Neuronal stem cell (in vitro differentiated cells): ENCODE measurements around the gene TINAGL1.

Experiments used
- DNase-seq: peaks from one replicate; pipeline ENCODE4 v3.0.0-alpha.2; 2013; ENCODE audit warnings: low spot score
- H2AFZ ChIP-seq: one replicate; pipeline ENCODE4 v1.6.1; 2013; ENCODE audit warnings: mild to moderate bottlenecking, low read length, inconsistent platforms
- H2AK5ac ChIP-seq: 2 replicates; pipeline ENCODE4 v1.6.1; 2013; ENCODE audit warnings: low read depth, mild to moderate bottlenecking, inconsistent platforms, low read length, moderate library complexity, mixed read lengths
- H2BK120ac ChIP-seq: 2 replicates; pipeline ENCODE4 v1.6.1; 2013; ENCODE audit warnings: low read depth, mild to moderate bottlenecking, inconsistent platforms, low read length, moderate library complexity, mixed read lengths
- H2BK12ac ChIP-seq: one replicate; pipeline ENCODE4 v1.6.1; 2013; ENCODE audit warnings: low read length, inconsistent platforms
- H2BK15ac ChIP-seq: 2 replicates; pipeline ENCODE4 v1.6.1; 2013; ENCODE audit warnings: mild to moderate bottlenecking, low read length, inconsistent platforms, mixed read lengths
- H2BK5ac ChIP-seq: one replicate; pipeline ENCODE4 v1.6.1; 2013; ENCODE audit warnings: inconsistent platforms, mild to moderate bottlenecking, low read length, moderate library complexity
- H3K14ac ChIP-seq: one replicate; pipeline ENCODE4 v1.6.1; 2013; ENCODE audit warnings: low read length, inconsistent platforms
- H3K18ac ChIP-seq: 2 replicates; pipeline ENCODE4 v1.6.1; 2013; ENCODE audit warnings: low read length, inconsistent platforms
- H3K23ac ChIP-seq: 2 replicates; pipeline ENCODE4 v1.6.1; 2013; ENCODE audit warnings: low read depth, mild to moderate bottlenecking, mixed read lengths, low read length, inconsistent platforms; ENCODE audit not compliant: poor library complexity
- H3K27ac ChIP-seq: replicated peaks from 3 replicates; pipeline ENCODE4 v1.5.1; 2013; ENCODE audit warnings: low read length, inconsistent platforms
- H3K27me3 ChIP-seq, 3 experiments: 2 replicates each; pipeline ENCODE4 v1.6.1; 2013; ENCODE audit warnings: low read length in 3 of 3, mild to moderate bottlenecking in 2 of 3, inconsistent platforms in 1 of 3, low read depth in 1 of 3, mixed read lengths in 1 of 3, moderate library complexity in 1 of 3; ENCODE audit not compliant: control insufficient read depth in 3 of 3, insufficient read depth in 3 of 3
- H3K36me3 ChIP-seq, 2 donors: replicated peaks in 1 of 2; 2 replicates each; pipeline ENCODE4 v1.6.1; 2013; ENCODE audit warnings: low read length in 2 of 2; ENCODE audit not compliant: control insufficient read depth in 2 of 2, insufficient read depth in 2 of 2
- H3K4ac ChIP-seq: 2 replicates; pipeline ENCODE4 v1.6.1; 2013; ENCODE audit warnings: inconsistent platforms, mild to moderate bottlenecking, low read length, moderate library complexity
- H3K4me1 ChIP-seq, 2 donors: 1 replicate in 1 of 2; 2 replicates in 1 of 2; pipeline ENCODE4 v1.6.1; 2013; ENCODE audit warnings: low read length in 2 of 2, low read depth in 1 of 2; ENCODE audit not compliant: control insufficient read depth in 2 of 2, insufficient read depth in 1 of 2
- H3K4me2 ChIP-seq: one replicate; pipeline ENCODE4 v1.6.1; 2013; ENCODE audit warnings: mild to moderate bottlenecking, low read length, inconsistent platforms; ENCODE audit not compliant: insufficient read depth, poor library complexity, severe bottlenecking
- H3K4me3 ChIP-seq, 2 donors: 2 replicates each; pipeline ENCODE4 v1.5.1; 2013; ENCODE audit warnings: low read length in 2 of 2, mild to moderate bottlenecking in 2 of 2, inconsistent platforms in 1 of 2, moderate library complexity in 1 of 2
- H3K79me1 ChIP-seq: one replicate; pipeline ENCODE4 v1.6.1; 2013; ENCODE audit warnings: low read depth, mild to moderate bottlenecking, inconsistent platforms, low read length, moderate library complexity
- H3K9ac ChIP-seq: one replicate; pipeline ENCODE4 v1.6.1; 2013; ENCODE audit warnings: mild to moderate bottlenecking, low read depth, low read length, inconsistent platforms; ENCODE audit not compliant: poor library complexity
- H3K9me3 ChIP-seq, 2 donors: replicated peaks in 1 of 2; 2 replicates each; pipeline versions ENCODE3 to v1.6.1; 2013; ENCODE audit warnings: low read length in 2 of 2, mild to moderate bottlenecking in 2 of 2, inconsistent platforms in 1 of 2, low read depth in 1 of 2, mixed read lengths in 1 of 2, moderate library complexity in 1 of 2; ENCODE audit not compliant: control insufficient read depth in 2 of 2, insufficient read depth in 1 of 2
- H4K8ac ChIP-seq: one replicate; pipeline ENCODE4 v1.6.1; 2013; ENCODE audit warnings: low read depth, mild to moderate bottlenecking, inconsistent platforms, low read length, moderate library complexity
- H4K91ac ChIP-seq: one replicate; pipeline ENCODE4 v1.6.1; 2013; ENCODE audit warnings: low read length, low read depth, mild to moderate bottlenecking, inconsistent platforms; ENCODE audit not compliant: poor library complexity
- WGBS, 2 donors: extraction: QIAGEN DNeasy Blood & Tissue Kit; methylation state at CpG; one replicate each; pipeline ENCODE4 v1.1.7; 2013; ENCODE audit warnings: missing lambda C conversion rate in 2 of 2, mixed read lengths in 1 of 2; ENCODE audit not compliant: insufficient read length in 2 of 2, insufficient replicate concordance in 1 of 2; ENCODE audit errors: extremely low coverage in 2 of 2; 5-methylcytosine and 5-hydroxymethylcytosine counted together

TINAGL1 gene

GRCh38 chr1:31570906-31571305, 5.4 kb upstream of the TINAGL1 start:
- Histone ChIP-seq H2BK5ac (no peak overlapping the region), H2AFZ (no peak overlapping the region), H3K4me1 (peaks cover 0 to 2% of the 10 kb centered on the region in 2 donors), H3K9me3 (no peaks in the 10 kb centered on the region), H3K4ac (no peak overlapping the region), H4K8ac (no peak overlapping the region), H3K27ac (no peak overlapping the region), H3K27me3 (peaks cover 0 to 40% (median 2%) of the 10 kb centered on the region in 3 experiments), H2AK5ac (no peak overlapping the region), H3K14ac (no peak overlapping the region), H3K4me3 (no peak overlapping the region), H3K79me1 (no peaks in the 10 kb centered on the region), H3K4me2 (no peak overlapping the region), H3K36me3 (no peaks in the 10 kb centered on the region), H2BK120ac (no peak overlapping the region), H4K91ac (no peak overlapping the region), H3K23ac (no peak overlapping the region), H2BK12ac (no peak overlapping the region), H3K9ac (no peak overlapping the region), H2BK15ac (no peak overlapping the region), H3K18ac (no peak overlapping the region)
- no peak for DNase-seq
- no CpG with 5 or more reads among the region's 1 CpG for WGBS, 2 donors

DNA sequence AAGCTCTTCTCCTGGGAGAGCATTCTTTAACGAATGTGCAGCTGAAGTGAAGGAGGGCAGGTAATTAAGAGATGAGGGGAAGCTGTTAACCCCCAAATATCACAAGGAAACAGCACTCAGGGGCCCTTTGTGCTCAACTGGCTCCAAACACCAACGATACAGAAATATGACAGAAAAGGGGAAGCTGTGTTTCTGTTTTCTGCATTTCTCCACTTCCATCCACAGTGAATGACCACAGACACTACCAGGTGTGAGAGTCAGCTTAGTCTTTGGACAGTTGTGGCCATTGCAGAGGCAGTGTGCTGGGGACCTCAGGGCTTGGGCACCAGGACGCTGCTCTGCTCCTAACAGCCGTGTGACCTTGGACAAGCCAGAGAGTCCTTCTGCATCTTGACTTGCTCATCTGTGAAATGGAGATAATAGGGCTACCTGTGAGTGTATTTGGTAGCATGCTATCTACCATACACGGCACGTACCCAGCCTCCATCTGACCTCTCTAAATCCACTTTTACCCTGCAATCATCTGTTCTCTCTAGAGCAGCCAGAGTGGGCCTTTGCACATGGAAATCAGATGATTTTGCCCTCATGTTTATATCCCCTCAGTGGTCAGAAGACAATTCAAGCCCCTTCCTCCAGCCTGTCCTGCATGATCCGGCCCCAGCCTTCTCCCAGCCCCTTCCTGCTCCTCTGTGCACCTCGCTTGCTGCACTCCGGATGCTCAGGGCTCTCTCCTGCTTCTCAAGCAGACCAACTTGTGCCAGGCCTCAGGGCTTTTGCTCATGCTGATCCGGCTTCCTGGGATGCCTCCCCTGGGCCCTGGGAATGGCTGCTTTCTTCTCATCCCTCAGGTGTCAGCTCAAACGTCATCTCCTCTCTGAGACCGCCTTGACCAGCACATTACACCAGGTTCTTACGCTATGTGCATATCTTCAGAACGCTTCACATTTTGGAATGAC, 4.7 kb upstream of the TINAGL1 start:
- H3K14ac ChIP-seq, result no peak overlapping the region
- H2BK12ac ChIP-seq, result no peak overlapping the region
- no peak overlapping the region for H3K9ac ChIP-seq
- no peaks in the 10 kb centered on the region for H3K36me3 ChIP-seq
- no peak overlapping the region for H3K4me3 ChIP-seq
- WGBS, 2 donors, result no CpG with 5 or more reads among the region's 14 CpGs
- H3K27ac ChIP-seq, result no peak overlapping the region
- H4K91ac ChIP-seq, result no peak overlapping the region
- no peaks in the 10 kb centered on the region for H3K79me1 ChIP-seq
- no peak overlapping the region for H2BK120ac ChIP-seq
- no peak overlapping the region for H3K23ac ChIP-seq
- H4K8ac ChIP-seq, result no peak overlapping the region
- no peak overlapping the region for H2AFZ ChIP-seq
- peaks cover 2 to 6% of the 10 kb centered on the region in 2 donors for H3K4me1 ChIP-seq
- H3K9me3 ChIP-seq, result no peaks in the 10 kb centered on the region
- H3K4me2 ChIP-seq, result no peak overlapping the region
- H3K27me3 ChIP-seq, result peaks cover 0 to 47% (median 8%) of the 10 kb centered on the region in 3 experiments
- H3K18ac ChIP-seq, result peak overlapping the region; percentile 7
- no peak for DNase-seq
- H2BK5ac ChIP-seq, result no peak overlapping the region
- H2BK15ac ChIP-seq, result no peak overlapping the region
- no peak overlapping the region for H3K4ac ChIP-seq
- peak overlapping the region; percentile 31 for H2AK5ac ChIP-seq

GRCh38 chr1:31572323-31573104, 3.8 kb upstream of the TINAGL1 start:
- Histone ChIP-seq H3K4me3 (no peak overlapping the region), H3K9me3 (no peaks in the 10 kb centered on the region), H3K23ac (no peak overlapping the region), H4K91ac (no peak overlapping the region), H2BK15ac (no peak overlapping the region), H4K8ac (no peak overlapping the region), H3K18ac (no peak overlapping the region), H3K4ac (no peak overlapping the region), H3K27ac (no peak overlapping the region), H3K4me1 (peaks cover 2 to 8% of the 10 kb centered on the region in 2 donors), H2BK120ac (no peak overlapping the region), H3K14ac (no peak overlapping the region), H3K4me2 (no peak overlapping the region), H2BK12ac (no peak overlapping the region), H2AK5ac (no peak overlapping the region), H3K79me1 (no peaks in the 10 kb centered on the region), H2AFZ (no peak overlapping the region), H3K9ac (peak overlapping the region; percentile 6), H3K27me3 (peaks cover 0 to 56% (median 17%) of the 10 kb centered on the region in 3 experiments), H2BK5ac (no peak overlapping the region), H3K36me3 (no peaks in the 10 kb centered on the region)
- DNase-seq, result no peak
- no CpG with 5 or more reads among the region's 7 CpGs for WGBS, 2 donors

DNA sequence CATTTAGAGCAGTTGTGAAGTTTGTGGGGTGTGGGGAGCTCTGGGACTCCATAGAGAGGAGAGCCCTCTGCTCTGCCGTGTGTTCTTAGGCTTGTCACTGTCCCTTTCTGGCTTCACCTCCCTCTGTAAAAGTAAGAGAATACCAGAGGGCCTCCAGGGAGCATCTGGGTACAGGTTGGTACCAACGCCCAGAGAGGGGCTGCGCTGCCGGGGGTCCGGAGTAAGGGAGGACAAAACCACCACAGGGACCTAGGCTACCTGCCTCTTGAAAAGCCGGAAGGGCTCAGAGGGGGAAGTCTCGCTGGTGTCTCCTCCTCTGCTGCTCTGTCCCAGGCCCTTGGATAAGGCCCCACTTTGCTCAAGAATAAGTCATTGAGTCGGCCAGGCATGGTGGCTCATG, 3.1 kb upstream of the TINAGL1 start:
- no peaks in the 10 kb centered on the region for H3K9me3 ChIP-seq

More for the DNA sequence above, 3.1 kb upstream of the TINAGL1 start:
- Histone ChIP-seq H2BK120ac (no peak overlapping the region), H2AK5ac (no peak overlapping the region), H3K9ac (no peak overlapping the region), H3K18ac (no peak overlapping the region), H3K79me1 (no peaks in the 10 kb centered on the region), H4K8ac (no peak overlapping the region), H2BK12ac (no peak overlapping the region), H3K4me3 (no peak overlapping the region), H3K36me3 (no peaks in the 10 kb centered on the region), H2BK15ac (no peak overlapping the region), H3K23ac (no peak overlapping the region), H3K14ac (no peak overlapping the region), H3K27ac (no peak overlapping the region), H4K91ac (no peak overlapping the region), H2BK5ac (no peak overlapping the region), H3K4me1 (peaks cover 2 to 8% of the 10 kb centered on the region in 2 donors), H2AFZ (no peak overlapping the region), H3K4me2 (no peak overlapping the region), H3K27me3 (peaks cover 0 to 62% (median 18%) of the 10 kb centered on the region in 3 experiments), H3K4ac (no peak overlapping the region)
- DNase-seq, result no peak
- no CpG with 5 or more reads among the region's 8 CpGs for WGBS, 2 donors
